A549 treated with CpdA at 1 μM for 4 hours (cell line): Measurements from ENCODE around the gene KRTAP9-9. TPM values are rescaled to one million over a fixed set of nuclear protein-coding genes. Genes with fewer than 3 reads are reported as not detected.

Source experiments
- total RNA-seq: library from RNA; stranded (reverse); fragments of 200-300 nt; extraction: Qiagen RNA extraction; gene quantifications from 5 replicates; pipeline ENCODE4 v1.2.3, GENCODE V29; 2022; ENCODE audit warnings: low read depth

The KRTAP9-9 gene
- total RNA-seq, result not detected in 5 replicates

GRCh38 chr17:41255381-41256290 is at the start of gene KRTAP9-9:
Gene KRTAP9-9, plus strand, starts transcription at chr17:41255384.

GRCh38 chr17:41226598-41227095 is 28.5 kb upstream of the KRTAP9-9 start, which contains the start of gene KRTAP9-2:
Gene KRTAP9-2, plus strand, starts transcription at chr17:41226648. Its CDS starts 7 bp downstream, at chr17:41226655.

GRCh38 chr17:41232399-41233105 is 22.6 kb upstream of the KRTAP9-9 start, which contains the start of gene KRTAP9-3:
Gene KRTAP9-3, plus strand, starts transcription at chr17:41232449. Its CDS starts 53 bp downstream, at chr17:41232502.

GRCh38 chr17:41237949-41238437 is 17.2 kb upstream of the KRTAP9-9 start, which contains the start of gene KRTAP9-8:
Gene KRTAP9-8, plus strand, starts transcription at chr17:41237999. Its CDS starts 53 bp downstream, at chr17:41238052.

DNA sequence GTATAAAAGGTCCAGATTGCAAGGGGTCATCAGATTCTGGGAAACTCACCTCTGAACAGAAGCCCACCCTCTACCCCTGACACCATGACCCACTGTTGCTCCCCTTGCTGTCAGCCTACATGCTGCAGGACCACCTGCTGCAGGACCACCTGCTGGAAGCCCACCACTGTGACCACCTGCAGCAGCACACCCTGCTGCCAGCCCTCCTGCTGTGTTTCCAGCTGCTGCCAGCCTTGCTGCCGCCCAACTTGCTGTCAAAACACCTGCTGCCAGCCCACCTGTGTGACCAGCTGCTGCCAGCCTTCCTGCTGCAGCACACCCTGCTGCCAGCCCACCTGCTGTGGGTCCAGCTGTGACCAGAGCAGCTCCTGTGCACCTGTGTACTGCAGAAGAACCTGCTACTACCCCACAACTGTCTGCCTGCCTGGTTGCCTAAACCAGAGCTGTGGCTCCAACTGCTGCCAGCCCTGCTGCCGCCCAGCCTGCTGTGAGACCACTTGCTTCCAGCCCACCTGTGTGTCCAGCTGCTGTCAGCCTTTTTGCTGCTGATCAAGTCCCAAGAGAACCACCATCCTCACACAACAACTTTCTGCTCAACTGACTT is 5.4 kb upstream of the KRTAP9-9 start, which contains the start of gene KRTAP9-4:
TSS of gene KRTAP9-4 (plus strand) at position 51 of the 604 bp plus-strand sequence. CDS start at position 85, 34 bp downstream.

DNA sequence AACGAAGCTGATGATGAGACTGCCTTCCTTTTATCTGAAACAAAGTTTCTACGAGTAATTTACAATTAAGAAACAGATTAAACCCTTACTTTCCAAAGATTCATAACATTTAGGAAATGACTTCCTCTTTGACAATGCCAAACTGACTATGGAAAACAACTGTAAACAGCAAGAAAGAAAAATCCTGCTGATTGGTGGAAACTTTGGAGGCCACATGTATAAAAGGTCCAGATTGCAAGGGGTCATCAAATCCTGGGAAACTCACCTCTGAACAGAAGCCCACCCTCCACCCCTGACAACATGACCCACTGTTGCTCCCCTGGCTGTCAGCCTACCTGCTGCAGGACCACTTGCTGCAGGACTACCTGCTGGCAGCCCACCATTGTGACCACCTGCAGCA is 9.9 kb downstream of the KRTAP9-9 start, which contains the start of gene KRTAP9-6:
TSS of gene KRTAP9-6 (plus strand) at position 301 of the 400 bp plus-strand sequence. CDS start at position 301, 0 bp downstream.

GRCh38 chr17:41275648-41276190 is 20.5 kb downstream of the KRTAP9-9 start, which contains the start of gene KRTAP9-7:
Gene KRTAP9-7, plus strand, starts transcription at chr17:41275698. Its CDS starts 0 bp downstream, at chr17:41275698.

DNA sequence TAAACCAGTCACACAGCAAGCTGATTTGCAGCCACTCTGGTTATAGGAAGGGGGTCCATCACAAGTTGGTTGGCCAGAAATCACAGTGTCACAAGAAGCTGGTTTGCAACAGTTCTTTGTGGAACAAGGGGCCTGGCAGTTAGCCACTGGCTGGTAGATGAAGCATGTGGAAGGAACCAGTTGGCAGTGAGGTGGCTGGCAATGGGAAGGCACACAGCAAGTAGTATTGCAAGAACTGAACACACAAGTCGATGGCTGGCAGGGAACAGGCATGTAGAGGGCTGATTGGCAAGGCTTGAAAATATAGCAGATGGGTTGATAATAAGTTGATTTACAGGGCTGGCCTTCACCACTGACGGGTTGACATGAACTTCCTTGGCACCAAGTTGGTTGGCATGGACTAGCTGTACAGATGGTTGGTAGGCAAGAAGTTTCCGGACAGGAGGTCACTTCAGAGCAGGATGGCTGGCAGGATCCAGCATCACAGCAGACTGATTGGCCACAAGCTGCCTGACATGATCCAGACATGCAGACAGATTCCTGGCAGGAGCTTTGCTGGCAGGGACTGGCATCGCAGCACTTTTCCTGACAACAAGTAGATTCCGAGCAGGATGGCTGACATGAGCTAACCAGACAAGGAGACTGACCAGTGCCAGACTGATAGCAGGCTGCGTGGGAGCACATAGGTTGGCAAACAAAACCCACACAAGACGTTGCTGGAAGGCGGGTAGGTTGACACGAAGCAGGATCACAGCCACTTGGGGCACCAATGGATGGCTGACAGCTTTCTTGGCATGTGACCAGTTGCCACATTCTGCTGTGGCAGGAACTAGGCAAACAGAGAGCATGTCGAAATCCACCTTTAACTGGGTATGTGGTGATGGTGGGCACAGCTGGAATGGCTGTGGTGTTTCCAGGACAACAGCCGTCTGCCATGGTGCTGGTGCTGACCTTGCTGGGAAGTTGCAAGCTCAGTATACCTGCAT is 47.0 kb downstream of the KRTAP9-9 start, which contains the start of gene KRTAP29-1:
TSS of gene KRTAP29-1 (minus strand) at position 936 of the 986 bp plus-strand sequence. CDS start at position 936, 0 bp downstream.

Other genes with a start within 250 kb of the KRTAP9-9 start
- gene KRTAP3-1, start 246.3 kb upstream of the KRTAP9-9 start, total RNA-seq, result not detected in 5 replicates
- 0.12 TPM in 1 of 5 replicates, not detected in the others for gene KRTAP1-5, start 228.2 kb upstream of the KRTAP9-9 start, total RNA-seq
- gene KRTAP1-4, start 225.2 kb upstream of the KRTAP9-9 start, total RNA-seq, result not detected in 5 replicates
- not detected in 5 replicates for gene KRTAP1-3, start 220.5 kb upstream of the KRTAP9-9 start, total RNA-seq
- not detected in 5 replicates for gene KRTAP1-1, start 213.9 kb upstream of the KRTAP9-9 start, total RNA-seq
- not detected in 5 replicates for gene KRTAP2-1, start 208.1 kb upstream of the KRTAP9-9 start, total RNA-seq
- gene KRTAP2-2, start 200.2 kb upstream of the KRTAP9-9 start, total RNA-seq, result not detected in 5 replicates
- 0.08 TPM in 1 of 5 replicates, not detected in the others for gene KRTAP2-3, start 195.3 kb upstream of the KRTAP9-9 start, total RNA-seq
- gene KRTAP2-4, start 189.5 kb upstream of the KRTAP9-9 start, total RNA-seq, result not detected in 5 replicates
- gene KRTAP4-7, start 171.2 kb upstream of the KRTAP9-9 start, total RNA-seq, result not detected in 5 replicates
- gene KRTAP4-8, start 157.2 kb upstream of the KRTAP9-9 start, total RNA-seq, result 0.05 to 0.12 TPM in 2 of 5 replicates, not detected in the others
- gene KRTAP4-16, start 153.2 kb upstream of the KRTAP9-9 start, total RNA-seq, result not detected in 5 replicates
- not detected in 5 replicates for gene KRTAP4-9, start 150.0 kb upstream of the KRTAP9-9 start, total RNA-seq
- not detected in 5 replicates for gene KRTAP4-11, start 137.0 kb upstream of the KRTAP9-9 start, total RNA-seq
- not detected in 5 replicates for gene KRTAP4-12, start 131.2 kb upstream of the KRTAP9-9 start, total RNA-seq
- not detected in 5 replicates for gene KRTAP4-6, start 114.8 kb upstream of the KRTAP9-9 start, total RNA-seq
- gene KRTAP4-5, start 105.6 kb upstream of the KRTAP9-9 start, total RNA-seq, result not detected in 5 replicates
- not detected in 5 replicates for gene KRTAP4-4, start 94.6 kb upstream of the KRTAP9-9 start, total RNA-seq
- not detected in 5 replicates for gene KRTAP4-3, start 87.2 kb upstream of the KRTAP9-9 start, total RNA-seq
- not detected in 5 replicates for gene KRTAP4-2, start 77.2 kb upstream of the KRTAP9-9 start, total RNA-seq
- gene KRTAP4-1, start 70.5 kb upstream of the KRTAP9-9 start, total RNA-seq, result 0.07 to 0.56 TPM (median 0.26 TPM) in 4 of 5 replicates, not detected in the other
- gene KRTAP9-1, start 65.5 kb upstream of the KRTAP9-9 start, total RNA-seq, result not detected in 5 replicates
- not detected in 5 replicates for gene KRTAP9-2, start 28.7 kb upstream of the KRTAP9-9 start, total RNA-seq
- not detected in 5 replicates for gene KRTAP9-3, start 22.9 kb upstream of the KRTAP9-9 start, total RNA-seq
- not detected in 5 replicates for gene KRTAP9-8, start 17.4 kb upstream of the KRTAP9-9 start, total RNA-seq
- gene KRTAP9-4, start 5.7 kb upstream of the KRTAP9-9 start, total RNA-seq, result not detected in 5 replicates
- gene KRTAP9-6, start 10.0 kb downstream of the KRTAP9-9 start, total RNA-seq, result not detected in 5 replicates
- not detected in 5 replicates for gene KRTAP9-7, start 20.3 kb downstream of the KRTAP9-9 start, total RNA-seq
- gene KRTAP29-1, start 47.5 kb downstream of the KRTAP9-9 start, total RNA-seq, result not detected in 5 replicates
- not detected in 5 replicates for gene KRTAP16-1, start 53.9 kb downstream of the KRTAP9-9 start, total RNA-seq
- gene KRTAP17-1, start 60.3 kb downstream of the KRTAP9-9 start, total RNA-seq, result not detected in 5 replicates
- not detected in 5 replicates for gene KRT33A, start 95.4 kb downstream of the KRTAP9-9 start, total RNA-seq
- gene KRT33B, start 114.4 kb downstream of the KRTAP9-9 start, total RNA-seq, result 0.05 to 0.13 TPM (median 0.10 TPM) in 3 of 5 replicates, not detected in the others
- gene KRT34, start 126.9 kb downstream of the KRTAP9-9 start, total RNA-seq, result 0.25 to 0.64 TPM (median 0.35 TPM) in 5 replicates
- not detected in 5 replicates for gene KRT31, start 142.2 kb downstream of the KRTAP9-9 start, total RNA-seq
- gene KRT37, start 169.2 kb downstream of the KRTAP9-9 start, total RNA-seq, result not detected in 5 replicates
- gene KRT38, start 185.6 kb downstream of the KRTAP9-9 start, total RNA-seq, result not detected in 5 replicates
- 0.06 to 0.08 TPM in 2 of 5 replicates, not detected in the others for gene KRT32, start 212.0 kb downstream of the KRTAP9-9 start, total RNA-seq
- gene KRT35, start 225.8 kb downstream of the KRTAP9-9 start, total RNA-seq, result not detected in 5 replicates
- not detected in 5 replicates for gene KRT36, start 234.5 kb downstream of the KRTAP9-9 start, total RNA-seq